ENCODE results near the gene TIRAP.
A peak's percentile ranks its signal among the peaks of the same experiment; 100 is the strongest.

The TIRAP gene

GRCh38 chr11:126281666-126282175 is 1.2 kb upstream of the TIRAP start:
- Histone ChIP-seq H3K4ac (ENCODE audit: low read depth, low read length) (no peak overlapping the region), H3K18ac (ENCODE audit: low read length) (no peak overlapping the region), H3K9me3 (ENCODE audit: insufficient read depth, low read depth, low read length) (no peaks in the 10 kb centered on the region), H3K79me2 (ENCODE audit: control insufficient read depth, insufficient read depth, low read length, poor library complexity) (peaks cover 6% of the 10 kb centered on the region), H4K12ac (ENCODE audit: low read depth, low read length) (no peak overlapping the region), H2AK5ac (ENCODE audit: low read length) (no peak overlapping the region), H3K23ac (ENCODE audit: low read length) (no peak overlapping the region), H2BK120ac (ENCODE audit: insufficient read depth, low read length, poor library complexity) (no peak overlapping the region), H3K4me3 (ENCODE audit: low read depth, low read length) (no peak overlapping the region), H2AFZ (ENCODE audit: insufficient read depth, low read length, poor library complexity) (no peak overlapping the region), H2BK5ac (ENCODE audit: low read depth, low read length, poor library complexity) (no peak overlapping the region), H3K14ac (ENCODE audit: low read length) (no peak overlapping the region), H3K27me3 (ENCODE audit: insufficient read depth, low read length) (no peaks in the 10 kb centered on the region), H4K91ac (ENCODE audit: low read depth, low read length) (no peak overlapping the region), H3K27ac (ENCODE audit: low read depth, low read length) (no peak overlapping the region), H3K4me1 (ENCODE audit: control insufficient read depth in 1 of 2, insufficient read depth in 2 of 2, low read length in 2 of 2) (peaks cover 6 to 17% of the 10 kb centered on the region in 2 experiments), H3K4me2 (ENCODE audit: low read length) (peak overlapping the region; percentile 62), H4K8ac (ENCODE audit: low read depth, low read length) (no peak overlapping the region), H3K79me1 (ENCODE audit: low read length) (peaks cover 8% of the 10 kb centered on the region), H2BK12ac (ENCODE audit: low read length) (no peak overlapping the region), H3K9ac (ENCODE audit: low read length) (no peak overlapping the region), H3K36me3 (ENCODE audit: control insufficient read depth in 1 of 2, insufficient read depth in 2 of 2, low read length in 2 of 2) (peaks cover 11 to 12% of the 10 kb centered on the region in 2 experiments)
- WGBS (ENCODE audit: extremely low coverage, insufficient coverage, insufficient read length): no CpG with 5 or more reads among the region's 10 CpGs
- no peak for DNase-seq

- peak overlapping the region; percentile 15 for H3K9ac ChIP-seq (ENCODE audit: low read length)
- peak overlapping the region; percentile 11 for H3K14ac ChIP-seq (ENCODE audit: low read length)
- no peak overlapping the region for H3K4ac ChIP-seq (ENCODE audit: low read depth, low read length)
- peak in 1 of 2 donors; percentile 28 for DNase-seq
- H3K9me3 ChIP-seq (ENCODE audit: insufficient read depth, low read depth, low read length): no peaks in the 10 kb centered on the region
- H2BK5ac ChIP-seq (ENCODE audit: low read depth, low read length, poor library complexity): no peak overlapping the region
- H3K23ac ChIP-seq (ENCODE audit: low read length): no peak overlapping the region
- WGBS (ENCODE audit: extremely low coverage, insufficient coverage, insufficient read length): no CpG with 5 or more reads among the region's 15 CpGs
- H3K27me3 ChIP-seq (ENCODE audit: insufficient read depth, low read length): no peaks in the 10 kb centered on the region
- peak overlapping the region; percentile 69 for H4K12ac ChIP-seq (ENCODE audit: low read depth, low read length)
- H2BK120ac ChIP-seq (ENCODE audit: insufficient read depth, low read length, poor library complexity): no peak overlapping the region
- peaks cover 8% of the 10 kb centered on the region for H3K79me1 ChIP-seq (ENCODE audit: low read length)
- no peak overlapping the region for H3K18ac ChIP-seq (ENCODE audit: low read length)
- H4K91ac ChIP-seq (ENCODE audit: low read depth, low read length): peak overlapping the region; percentile 36
- peak overlapping the region; percentile 62 for H3K4me2 ChIP-seq (ENCODE audit: low read length)
- no peak overlapping the region for H3K27ac ChIP-seq (ENCODE audit: low read depth, low read length)
- peaks cover 6 to 17% of the 10 kb centered on the region in 2 experiments for H3K4me1 ChIP-seq (ENCODE audit: control insufficient read depth in 1 of 2, insufficient read depth in 2 of 2, low read length in 2 of 2)
- H3K4me3 ChIP-seq (ENCODE audit: low read depth, low read length): peak overlapping the region; percentile 31
- peaks cover 6% of the 10 kb centered on the region in 2 experiments for H3K36me3 ChIP-seq (ENCODE audit: control insufficient read depth in 1 of 2, insufficient read depth in 2 of 2, low read length in 2 of 2)
- peak overlapping the region; percentile 20 for H2AK5ac ChIP-seq (ENCODE audit: low read length)
- H2AFZ ChIP-seq (ENCODE audit: insufficient read depth, low read length, poor library complexity): peak overlapping the region; percentile 89
- peaks cover 6% of the 10 kb centered on the region for H3K79me2 ChIP-seq (ENCODE audit: control insufficient read depth, insufficient read depth, low read length, poor library complexity)
- H4K8ac ChIP-seq (ENCODE audit: low read depth, low read length): peak overlapping the region; percentile 98
- no peak overlapping the region for H2BK12ac ChIP-seq (ENCODE audit: low read length)
These were observed 545 bp upstream of the TIRAP start for GRCh38 chr11:126282361-126282735.

- Histone ChIP-seq H3K23ac (ENCODE audit: low read length) (no peak overlapping the region), H2BK5ac (ENCODE audit: low read depth, low read length, poor library complexity) (no peak overlapping the region), H3K79me2 (ENCODE audit: control insufficient read depth, insufficient read depth, low read length, poor library complexity) (peaks cover 6% of the 10 kb centered on the region), H3K9ac (ENCODE audit: low read length) (no peak overlapping the region), H3K14ac (ENCODE audit: low read length) (no peak overlapping the region), H3K18ac (ENCODE audit: low read length) (no peak overlapping the region), H2BK12ac (ENCODE audit: low read length) (no peak overlapping the region), H2AK5ac (ENCODE audit: low read length) (no peak overlapping the region), H3K4me1 (ENCODE audit: control insufficient read depth in 1 of 2, insufficient read depth in 2 of 2, low read length in 2 of 2) (peaks cover 6 to 17% of the 10 kb centered on the region in 2 experiments), H4K12ac (ENCODE audit: low read depth, low read length) (no peak overlapping the region), H4K8ac (ENCODE audit: low read depth, low read length) (no peak overlapping the region), H3K4me2 (ENCODE audit: low read length) (no peak overlapping the region), H3K4ac (ENCODE audit: low read depth, low read length) (no peak overlapping the region), H3K27me3 (ENCODE audit: insufficient read depth, low read length) (no peaks in the 10 kb centered on the region), H3K9me3 (ENCODE audit: insufficient read depth, low read depth, low read length) (no peaks in the 10 kb centered on the region), H2BK120ac (ENCODE audit: insufficient read depth, low read length, poor library complexity) (no peak overlapping the region), H4K91ac (ENCODE audit: low read depth, low read length) (no peak overlapping the region), H3K4me3 (ENCODE audit: low read depth, low read length) (no peak overlapping the region), H3K27ac (ENCODE audit: low read depth, low read length) (no peak overlapping the region), H3K36me3 (ENCODE audit: control insufficient read depth in 1 of 2, insufficient read depth in 2 of 2, low read length in 2 of 2) (no peaks in the 10 kb centered on the region), H2AFZ (ENCODE audit: insufficient read depth, low read length, poor library complexity) (no peak overlapping the region), H3K79me1 (ENCODE audit: low read length) (peaks cover 8% of the 10 kb centered on the region)
- peak; percentile 23 to 32 for DNase-seq
- no CpG with 5 or more reads among the region's 6 CpGs for WGBS (ENCODE audit: extremely low coverage, insufficient coverage, insufficient read length)
These were observed 1.9 kb downstream of the TIRAP start for GRCh38 chr11:126284829-126285228.

- Histone ChIP-seq H2AK5ac (ENCODE audit: low read length) (no peak overlapping the region), H4K91ac (ENCODE audit: low read depth, low read length) (no peak overlapping the region), H2BK12ac (ENCODE audit: low read length) (no peak overlapping the region), H3K18ac (ENCODE audit: low read length) (no peak overlapping the region), H3K27me3 (ENCODE audit: insufficient read depth, low read length) (no peaks in the 10 kb centered on the region), H2AFZ (ENCODE audit: insufficient read depth, low read length, poor library complexity) (no peak overlapping the region), H3K4me1 (ENCODE audit: control insufficient read depth in 1 of 2, insufficient read depth in 2 of 2, low read length in 2 of 2) (peaks cover 18 to 19% of the 10 kb centered on the region in 2 experiments), H3K14ac (ENCODE audit: low read length) (no peak overlapping the region), H4K12ac (ENCODE audit: low read depth, low read length) (no peak overlapping the region), H3K79me2 (ENCODE audit: control insufficient read depth, insufficient read depth, low read length, poor library complexity) (peaks cover 4% of the 10 kb centered on the region), H3K9ac (ENCODE audit: low read length) (no peak overlapping the region), H3K9me3 (ENCODE audit: insufficient read depth, low read depth, low read length) (no peaks in the 10 kb centered on the region), H3K79me1 (ENCODE audit: low read length) (peaks cover 4% of the 10 kb centered on the region), H3K27ac (ENCODE audit: low read depth, low read length) (no peak overlapping the region), H3K4me2 (ENCODE audit: low read length) (no peak overlapping the region), H2BK120ac (ENCODE audit: insufficient read depth, low read length, poor library complexity) (no peak overlapping the region), H2BK5ac (ENCODE audit: low read depth, low read length, poor library complexity) (no peak overlapping the region), H3K4me3 (ENCODE audit: low read depth, low read length) (no peak overlapping the region), H4K8ac (ENCODE audit: low read depth, low read length) (no peak overlapping the region), H3K4ac (ENCODE audit: low read depth, low read length) (no peak overlapping the region), H3K36me3 (ENCODE audit: control insufficient read depth in 1 of 2, insufficient read depth in 2 of 2, low read length in 2 of 2) (peaks cover 11 to 14% of the 10 kb centered on the region in 2 experiments), H3K23ac (ENCODE audit: low read length) (no peak overlapping the region)
- no peak for DNase-seq
- WGBS (ENCODE audit: extremely low coverage, insufficient coverage, insufficient read length): no CpG with 5 or more reads among the region's 6 CpGs
These were observed 5.3 kb downstream of the TIRAP start for GRCh38 chr11:126288237-126288636.

All from trophoblast cell (in vitro differentiated cells and primary cell).